Left lobe of liver (tissue), 2 donors: ENCODE results near the gene TCF12. TPM values are rescaled to one million over a fixed set of nuclear protein-coding genes. Genes with fewer than 3 reads are reported as not detected.
"Not testable (repeated sequence)": the region's sequence is repeated elsewhere in the genome, so short reads cannot be mapped to it uniquely, and the experiment has no call there.

Source experiments
- ATAC-seq: fragments of 200-7000 bp; cut with Tn5 transposase; one replicate; pipeline ENCODE4 v1.9.1; 2020; ENCODE audit warnings: mild to moderate bottlenecking, moderate library complexity
- DNase-seq: peaks from one replicate; pipeline ENCODE4 v3.0.0-alpha.2; 2020; ENCODE audit warnings: low spot score
- total RNA-seq: library from RNA; stranded (reverse); gene quantifications from one replicate; pipeline ENCODE4 v1.2.1, GENCODE V29; 2021
- donor health status: DM: no; HTN: no; CAD: no; lungs with moderate emphysema.
- donor health status: DM: no; HTN: yes; CAD: no.

The TCF12 gene
- total RNA-seq, 1 donor from 2014 or later: 29.8 TPM

DNA sequence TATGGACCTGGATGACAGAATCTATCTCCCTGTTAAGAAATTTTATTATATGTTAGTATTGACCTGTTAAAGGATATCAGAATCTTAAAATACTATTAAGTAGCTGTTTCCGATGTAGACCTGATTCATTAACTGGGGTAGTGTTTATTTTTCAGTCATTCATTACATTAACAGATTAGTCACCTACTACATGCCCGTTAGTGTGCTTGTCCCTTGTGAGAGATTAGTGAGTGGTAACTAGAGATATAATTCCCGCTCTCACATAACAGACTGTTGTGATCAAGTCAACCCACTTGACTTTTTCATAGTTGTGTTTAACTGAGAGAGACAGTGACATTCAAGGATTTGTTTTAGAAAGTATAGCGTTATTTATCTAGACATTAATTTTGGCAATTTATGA is 166.8 kb downstream of the TCF12 start:
- ATAC-seq: no peak

DNA sequence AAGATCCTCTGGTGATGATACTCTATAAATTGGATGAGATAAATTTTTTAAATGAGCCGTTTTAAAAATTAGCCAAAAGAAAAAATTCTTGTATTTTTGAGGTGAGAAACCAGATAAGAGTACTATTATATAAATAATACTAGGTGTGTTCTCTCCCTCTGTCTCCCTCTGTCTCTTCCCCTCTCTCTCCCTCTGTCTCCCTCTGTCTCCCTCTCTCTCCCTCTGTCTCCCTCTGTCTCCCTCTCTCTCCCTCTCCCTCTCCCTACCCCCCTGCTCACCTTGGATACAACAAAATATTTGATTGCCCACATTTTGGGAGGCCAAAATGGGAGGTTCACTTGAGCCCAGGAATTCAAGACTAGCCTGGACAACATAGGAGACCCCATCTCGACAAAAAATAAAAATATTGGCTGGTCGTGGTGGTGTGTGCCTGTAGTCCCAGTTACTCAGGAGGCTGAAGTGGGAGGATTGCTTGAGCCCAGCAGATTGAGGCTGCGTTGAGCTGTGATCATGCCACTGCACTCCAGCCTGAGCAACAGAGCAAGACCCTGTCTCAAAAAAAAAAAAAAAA is 168.5 kb downstream of the TCF12 start:
- ATAC-seq (no peak), DNase-seq (no peak)

More for the DNA sequence above, 166.8 kb downstream of the TCF12 start:
- no peak for DNase-seq

DNA sequence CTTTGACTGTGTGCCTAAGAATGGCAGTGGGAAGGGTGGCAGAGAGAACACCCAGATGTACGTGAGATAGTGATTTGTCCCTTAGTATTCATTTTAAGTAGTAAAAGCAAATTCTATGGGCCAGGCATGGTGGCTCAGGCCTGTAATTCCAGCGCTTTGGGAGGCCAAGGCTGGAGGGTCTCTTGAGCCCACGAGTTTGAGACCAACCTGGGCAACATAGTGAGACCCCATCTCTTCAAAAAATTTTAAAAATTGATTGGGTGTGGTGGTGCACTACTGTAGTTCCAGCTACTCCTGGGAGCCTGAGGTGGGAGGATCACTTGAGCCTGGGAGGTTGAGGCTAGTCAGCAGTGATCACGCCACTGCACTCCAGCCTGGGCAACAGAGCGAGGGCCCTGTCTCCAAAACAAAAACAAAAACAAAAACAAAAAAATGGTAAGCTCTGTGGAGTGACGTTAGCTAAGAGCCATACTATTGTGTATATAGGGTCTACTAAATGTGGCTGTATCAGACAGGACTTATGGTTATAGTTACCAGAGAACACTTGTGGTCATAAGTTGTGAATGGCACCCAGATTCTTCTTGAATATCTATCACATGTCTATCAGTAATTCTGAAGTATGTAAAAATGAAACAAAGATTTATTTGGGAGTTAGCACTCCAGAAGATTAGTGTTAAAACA is 171.5 kb downstream of the TCF12 start:
- DNase-seq: no peak
- ATAC-seq: no peak

DNA sequence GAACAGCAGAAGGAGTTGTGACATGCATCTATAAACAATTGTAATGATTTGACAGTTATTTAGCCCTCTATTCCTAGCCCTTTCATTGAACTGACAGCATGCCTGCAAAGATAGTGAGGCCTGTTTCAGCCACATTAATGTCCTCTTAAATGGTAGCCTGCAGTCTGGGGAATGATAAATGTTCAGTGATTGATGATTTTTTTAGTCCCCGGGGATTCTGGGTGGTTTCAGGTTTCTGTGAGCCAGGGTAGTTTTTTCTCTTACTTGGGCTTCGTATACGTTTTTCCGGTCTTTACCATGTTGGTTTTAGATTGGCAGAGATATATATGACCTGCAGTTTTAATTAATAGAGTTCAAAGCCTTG is 172.0 kb downstream of the TCF12 start:
- no peak for ATAC-seq
- no peak for DNase-seq

DNA sequence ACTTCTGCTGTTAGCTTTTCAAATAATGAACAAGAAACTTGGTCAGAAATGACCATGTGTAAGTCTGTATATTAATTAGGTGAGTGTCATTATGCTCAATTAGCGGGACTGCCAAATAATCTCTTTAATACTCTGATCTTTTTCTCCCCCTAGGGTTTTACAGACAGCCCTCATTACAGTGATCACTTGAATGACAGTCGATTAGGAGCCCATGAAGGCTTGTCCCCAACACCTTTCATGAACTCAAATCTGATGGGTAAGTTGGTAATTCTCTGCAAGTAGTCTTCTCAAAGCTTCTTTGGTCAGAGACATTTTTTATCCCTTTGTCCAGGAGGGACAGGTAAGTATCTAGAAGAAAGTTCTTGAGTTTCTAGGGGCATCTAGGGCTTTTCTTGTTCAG is 173.2 kb downstream of the TCF12 start:
- DNase-seq: no peak
- ATAC-seq: no peak

DNA sequence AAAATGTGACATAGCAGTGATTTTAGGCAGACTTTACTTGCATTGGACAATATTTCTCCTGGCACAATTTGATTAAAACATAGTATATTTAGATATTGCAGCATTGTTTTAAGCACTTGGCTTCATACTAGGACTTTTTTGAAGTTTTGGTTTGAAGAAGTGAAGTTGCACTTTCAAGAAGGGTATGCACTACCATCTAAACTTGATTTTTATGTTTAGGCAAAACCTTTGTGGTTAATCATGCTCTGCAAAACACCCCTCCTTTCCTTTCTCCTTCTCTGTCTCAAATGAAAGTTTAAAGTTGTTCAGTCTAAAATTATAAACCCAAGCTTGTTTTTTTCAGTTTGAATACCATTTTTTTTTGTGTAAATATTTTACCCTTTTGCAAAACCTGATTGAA is 173.8 kb downstream of the TCF12 start:
- DNase-seq (no peak), ATAC-seq (no peak)

DNA sequence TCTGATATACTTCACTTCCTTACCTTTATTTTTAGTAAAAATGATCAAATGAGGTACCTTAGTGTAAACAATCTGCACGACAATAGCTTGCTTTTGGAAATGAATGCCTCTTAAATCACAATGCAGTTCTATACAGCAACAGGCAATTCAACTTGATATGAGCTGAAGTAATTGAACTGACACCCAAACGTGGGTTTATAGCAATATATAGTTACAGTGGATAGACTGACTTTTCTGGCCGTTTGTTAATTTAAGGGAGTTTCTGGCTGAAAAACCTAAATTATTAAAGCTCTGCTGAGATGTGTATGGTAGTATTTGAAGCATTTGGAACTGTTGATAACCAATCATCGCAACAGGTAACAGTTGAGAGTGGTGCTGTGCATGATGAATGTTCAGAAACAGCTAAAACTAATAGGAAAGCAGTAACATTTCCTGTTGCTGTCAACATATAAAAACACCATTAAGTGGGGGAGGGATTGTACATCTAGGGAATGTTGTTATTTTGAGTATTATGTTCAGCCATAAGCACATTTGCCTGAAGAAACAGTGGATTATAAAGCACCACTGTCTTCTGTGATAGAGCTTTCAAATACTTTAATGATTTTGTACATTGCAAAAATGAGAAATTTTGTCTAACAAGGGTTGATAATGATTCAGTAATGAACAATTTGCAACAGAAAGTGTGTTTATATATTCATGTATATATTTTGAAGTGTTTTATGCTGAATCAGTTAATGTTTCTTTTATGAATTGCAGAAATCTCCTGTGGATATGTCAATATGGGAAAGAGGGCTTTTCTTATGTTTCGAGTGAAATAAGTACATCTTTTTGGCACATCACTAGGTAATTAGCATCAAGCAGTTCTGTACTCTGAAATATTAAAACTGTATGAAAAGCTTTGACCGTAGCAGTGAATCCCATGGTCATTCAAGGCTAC is 176.1 kb downstream of the TCF12 start:
- no peak for DNase-seq
- no peak for ATAC-seq

DNA sequence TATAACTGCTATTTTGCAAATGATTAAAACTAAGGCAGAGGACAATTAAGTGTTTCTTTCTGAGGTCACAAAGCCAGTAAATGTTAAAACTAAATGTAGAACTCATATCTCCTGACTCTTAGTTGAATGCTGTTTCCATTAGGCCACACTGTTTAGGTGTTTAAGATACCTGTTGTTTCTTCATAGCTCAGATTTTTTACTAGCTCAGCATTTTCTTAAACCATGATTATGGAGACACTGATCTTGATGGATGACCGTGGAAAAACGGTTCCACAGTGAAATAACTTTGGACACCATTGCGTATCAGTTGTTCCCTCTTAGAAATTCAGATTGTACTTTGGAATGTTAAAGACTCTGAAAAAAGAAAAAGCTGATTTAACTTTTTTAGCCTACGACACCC is 177.5 kb downstream of the TCF12 start:
- no peak for ATAC-seq
- DNase-seq: no peak

DNA sequence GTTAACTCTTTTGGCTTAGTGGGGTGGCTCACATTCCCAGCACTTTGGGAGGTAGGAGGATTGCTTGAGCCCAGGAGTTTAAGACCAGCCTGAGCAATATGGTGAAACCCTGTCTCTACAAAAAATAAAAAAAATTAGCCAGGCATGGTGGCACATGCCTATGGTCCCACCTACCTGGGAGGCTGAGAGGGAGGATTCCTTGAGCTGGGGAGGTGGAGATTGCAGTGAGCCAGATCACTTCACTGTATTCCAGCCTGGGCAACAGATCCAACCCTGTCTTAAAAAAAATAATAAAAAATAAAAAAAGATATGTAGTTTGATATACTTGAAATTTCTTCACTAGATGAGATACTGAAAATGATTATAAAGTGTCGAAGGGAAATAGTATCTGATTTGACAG is 178.8 kb downstream of the TCF12 start:
- ATAC-seq (no peak), DNase-seq (no peak)

DNA sequence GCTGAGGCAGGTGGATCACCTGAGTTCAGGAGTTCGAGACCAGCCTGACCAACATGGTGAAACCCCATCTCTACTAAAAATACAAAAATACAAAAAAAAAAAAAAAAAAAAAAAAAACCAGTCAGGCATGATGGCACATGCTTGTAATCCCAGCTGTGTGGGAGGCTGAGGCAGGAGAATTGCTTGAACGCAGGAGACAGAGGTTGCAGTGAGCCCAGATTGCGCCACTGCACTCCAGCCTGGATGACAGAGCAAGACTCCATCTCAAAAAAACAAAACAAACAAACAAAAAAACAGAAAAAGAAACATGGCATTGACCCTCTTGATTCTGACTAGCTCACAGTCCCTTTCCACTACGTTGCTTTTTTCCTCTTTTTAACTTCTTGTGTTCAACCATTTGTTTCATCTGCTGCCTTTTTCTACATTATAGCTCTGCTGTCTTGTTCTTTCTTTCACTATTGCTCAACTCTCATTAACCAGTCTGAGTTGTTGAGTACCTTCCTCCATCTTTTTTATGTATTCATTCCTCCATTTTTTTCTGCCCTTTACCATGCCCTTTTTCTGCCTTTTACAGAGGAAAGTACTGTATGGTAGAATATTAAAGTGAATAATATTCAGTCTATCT is 179.6 kb downstream of the TCF12 start:
- ATAC-seq, DNase-seq: not testable (repeated sequence)

DNA sequence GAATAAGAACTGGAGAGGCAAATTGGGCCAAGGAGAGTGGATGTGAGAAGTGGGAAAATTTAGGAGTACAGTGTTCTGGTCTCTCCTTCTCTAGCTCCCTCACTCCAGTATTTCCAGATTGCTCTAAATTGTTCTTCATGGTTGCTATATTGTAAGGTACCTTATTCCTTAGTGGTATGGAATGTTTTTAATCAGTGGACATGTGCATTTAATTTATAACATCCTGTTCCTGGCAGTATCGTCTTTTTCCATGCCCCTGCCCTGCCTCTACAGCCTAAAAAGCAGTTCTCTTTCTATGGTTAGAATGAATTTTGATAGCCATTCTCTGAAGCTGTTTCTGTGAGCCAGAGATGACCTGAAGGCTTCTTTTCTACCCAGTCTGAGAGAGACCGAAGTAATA is 180.5 kb downstream of the TCF12 start:
- DNase-seq: no peak
- ATAC-seq: no peak

DNA sequence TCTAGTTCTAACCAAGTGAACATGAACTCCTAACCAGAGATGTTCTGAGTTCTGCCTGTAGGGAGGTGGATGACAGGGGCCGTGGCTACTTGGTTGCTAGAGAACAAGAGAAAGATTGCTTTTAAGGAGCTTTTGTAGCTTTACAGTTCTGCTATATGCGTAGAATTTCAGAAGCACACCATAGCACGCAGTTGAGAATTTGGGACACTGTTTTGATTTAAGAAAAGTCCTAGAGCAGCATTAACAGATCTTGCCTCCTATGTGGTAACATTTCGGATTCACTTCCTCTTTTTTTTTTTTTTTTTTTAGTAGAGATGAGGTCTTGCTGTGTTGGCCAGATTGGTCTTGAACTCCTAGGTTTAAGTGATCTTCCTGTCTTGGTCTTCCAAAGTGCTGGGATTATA is 181.7 kb downstream of the TCF12 start:
- ATAC-seq: no peak

DNA sequence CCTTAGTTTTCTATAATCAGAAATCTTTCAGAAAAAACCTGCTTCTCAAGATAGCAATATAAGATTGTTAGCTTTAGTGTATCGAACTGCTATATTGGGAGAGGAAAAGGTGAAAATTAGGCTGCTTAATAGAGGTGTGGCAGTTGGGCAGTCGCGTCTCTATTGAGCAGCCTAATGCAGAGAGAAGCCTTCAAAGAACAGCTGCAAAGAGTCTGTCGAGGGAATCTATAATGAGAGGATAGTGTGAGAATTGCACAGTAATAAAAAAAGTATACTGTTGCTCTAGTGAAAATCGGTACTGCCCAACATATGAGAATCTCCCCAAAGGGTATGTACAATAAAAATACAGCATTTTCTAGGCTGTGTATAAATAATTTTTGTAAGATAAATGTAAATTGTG is 184.4 kb downstream of the TCF12 start:
- ATAC-seq: no peak

More for the DNA sequence above, 181.7 kb downstream of the TCF12 start:
- DNase-seq: no peak

DNA sequence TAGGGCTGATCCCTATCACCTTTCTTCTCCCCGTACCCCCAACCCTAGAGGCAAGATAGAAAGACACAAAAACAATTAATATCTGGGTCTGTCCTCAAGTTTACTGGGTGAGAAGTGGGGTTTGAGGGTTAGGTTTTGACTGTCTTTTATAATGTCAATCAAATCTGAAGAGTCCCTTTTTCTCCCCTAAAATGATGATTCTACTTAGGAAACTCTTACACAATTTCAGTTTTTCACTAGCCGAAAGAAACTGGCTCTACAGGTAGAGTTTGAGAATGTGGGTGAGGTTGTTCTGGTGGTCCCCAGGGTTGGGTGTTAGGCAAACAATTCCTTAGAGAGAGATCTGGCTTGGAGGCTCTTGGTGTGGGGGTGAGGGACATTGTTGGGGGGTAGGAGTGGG is 189.9 kb downstream of the TCF12 start:
- DNase-seq (no peak), ATAC-seq (no peak)

More for the DNA sequence above, 184.4 kb downstream of the TCF12 start:
- no peak for DNase-seq

DNA sequence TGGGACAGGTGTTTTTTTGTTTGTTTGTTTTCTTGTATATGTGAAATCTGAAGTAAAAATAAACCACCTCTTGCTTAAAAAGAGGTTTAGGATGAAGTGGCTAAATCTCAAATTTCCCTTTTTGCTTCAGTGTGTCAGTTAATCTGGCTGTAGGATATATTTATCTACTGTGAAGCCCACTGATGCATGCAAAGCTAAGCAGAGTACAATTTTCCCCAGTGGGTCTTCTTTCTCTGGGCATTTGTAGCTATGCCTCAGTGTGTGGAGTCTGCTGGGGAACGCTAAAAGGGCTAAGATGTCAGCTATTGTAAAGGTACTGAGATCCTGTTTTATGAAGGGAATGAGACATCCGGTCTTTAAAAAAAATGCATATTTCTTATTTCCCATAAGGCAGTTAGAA is 190.6 kb downstream of the TCF12 start:
- no peak for ATAC-seq
- no peak for DNase-seq

DNA sequence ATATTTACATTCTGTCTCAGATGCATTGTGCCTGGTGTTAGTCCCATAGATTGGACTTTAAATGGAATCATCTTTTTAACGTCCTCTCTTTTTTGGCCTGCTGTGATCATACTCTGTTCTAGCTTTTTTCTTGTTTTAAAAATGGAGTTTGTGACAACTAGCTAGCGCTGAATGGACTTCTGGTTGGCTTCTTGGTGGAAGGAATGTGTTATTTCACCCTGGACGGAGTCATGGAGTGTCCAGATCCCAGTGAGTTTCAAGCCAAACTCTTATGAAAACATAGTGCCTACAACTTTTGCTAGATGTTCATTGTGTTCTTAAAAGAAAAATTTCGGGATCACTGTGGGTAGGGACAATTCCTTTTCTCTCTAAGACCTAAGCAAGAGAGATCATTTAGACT is 192.6 kb downstream of the TCF12 start:
- ATAC-seq (no peak), DNase-seq (no peak)

DNA sequence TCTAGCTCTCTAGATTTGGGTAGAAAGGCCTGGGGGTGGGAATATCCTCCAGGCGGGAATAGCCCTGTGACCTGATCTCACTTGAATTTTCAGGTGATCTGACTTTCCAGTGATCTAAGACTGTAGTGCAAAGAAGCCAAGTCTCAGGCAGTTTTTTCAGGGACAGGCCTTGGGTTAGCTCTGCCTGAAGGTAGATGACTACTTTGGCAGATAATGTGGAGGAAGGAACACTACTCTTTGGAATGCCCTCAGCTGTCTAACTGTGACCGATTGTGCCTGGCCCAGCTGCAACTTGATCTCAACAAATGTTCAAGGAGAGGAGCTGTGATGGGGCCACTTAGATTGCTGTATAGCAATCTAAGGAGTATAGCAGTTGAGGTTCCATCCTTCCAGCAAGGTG is 193.7 kb downstream of the TCF12 start:
- ATAC-seq: no peak
- DNase-seq: no peak

DNA sequence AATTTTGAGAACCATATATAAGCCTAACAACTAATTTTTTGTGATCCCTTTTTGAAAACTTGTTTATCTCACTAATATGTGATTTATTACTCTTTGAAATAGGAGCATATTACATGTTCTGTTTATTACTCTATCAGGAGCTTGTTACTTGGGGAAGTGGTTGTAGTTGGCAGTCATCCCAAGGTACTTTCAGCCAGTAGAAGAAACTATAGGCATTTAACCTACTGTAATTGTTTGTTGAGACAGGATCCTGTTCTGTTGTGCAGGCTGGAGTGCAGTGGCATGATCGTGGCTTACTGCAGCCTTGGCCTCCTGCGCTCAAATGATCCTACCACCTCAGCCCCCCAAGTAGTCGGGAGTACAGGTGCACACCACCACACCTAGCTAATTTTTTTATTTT is 195.6 kb downstream of the TCF12 start:
- no peak for ATAC-seq
- no peak for DNase-seq

DNA sequence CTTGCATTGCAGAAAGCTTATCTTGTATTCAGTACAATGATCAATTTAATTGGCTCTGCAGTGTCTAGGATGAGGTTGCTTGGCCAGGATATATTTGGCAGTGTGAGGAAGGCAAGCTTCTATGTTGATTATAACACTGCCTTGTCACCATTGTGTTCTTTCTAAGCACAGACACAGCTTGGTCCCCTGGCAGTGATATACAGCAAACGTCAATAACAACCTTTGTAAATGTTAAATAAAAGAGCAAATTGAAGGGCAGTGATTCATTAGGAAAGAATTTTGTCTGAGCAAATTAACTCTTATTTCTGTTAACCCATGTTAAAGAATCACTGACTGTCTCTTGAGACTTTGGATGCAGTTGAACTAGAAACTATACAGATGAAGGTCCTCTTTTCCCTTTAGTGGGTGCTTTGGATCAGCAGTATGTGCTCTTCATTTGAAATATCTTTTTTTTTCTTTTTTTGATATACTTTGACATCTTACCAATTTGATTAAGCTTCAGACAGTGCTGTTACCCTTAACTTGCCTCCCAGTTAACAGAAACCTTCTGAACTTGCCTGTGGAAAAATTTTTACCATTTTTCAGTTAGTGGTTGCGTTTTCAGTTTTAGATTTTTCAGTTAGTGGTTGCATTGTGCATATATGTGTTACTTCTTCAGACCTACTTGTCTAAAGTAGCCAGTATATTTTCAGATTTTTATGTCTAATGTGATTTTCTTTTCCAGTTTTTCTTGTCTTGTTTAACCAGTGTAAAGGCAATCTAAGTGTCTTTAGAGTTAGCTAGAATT is 199.8 kb downstream of the TCF12 start:
- no peak for DNase-seq
- peak; percentile 82 for ATAC-seq

DNA sequence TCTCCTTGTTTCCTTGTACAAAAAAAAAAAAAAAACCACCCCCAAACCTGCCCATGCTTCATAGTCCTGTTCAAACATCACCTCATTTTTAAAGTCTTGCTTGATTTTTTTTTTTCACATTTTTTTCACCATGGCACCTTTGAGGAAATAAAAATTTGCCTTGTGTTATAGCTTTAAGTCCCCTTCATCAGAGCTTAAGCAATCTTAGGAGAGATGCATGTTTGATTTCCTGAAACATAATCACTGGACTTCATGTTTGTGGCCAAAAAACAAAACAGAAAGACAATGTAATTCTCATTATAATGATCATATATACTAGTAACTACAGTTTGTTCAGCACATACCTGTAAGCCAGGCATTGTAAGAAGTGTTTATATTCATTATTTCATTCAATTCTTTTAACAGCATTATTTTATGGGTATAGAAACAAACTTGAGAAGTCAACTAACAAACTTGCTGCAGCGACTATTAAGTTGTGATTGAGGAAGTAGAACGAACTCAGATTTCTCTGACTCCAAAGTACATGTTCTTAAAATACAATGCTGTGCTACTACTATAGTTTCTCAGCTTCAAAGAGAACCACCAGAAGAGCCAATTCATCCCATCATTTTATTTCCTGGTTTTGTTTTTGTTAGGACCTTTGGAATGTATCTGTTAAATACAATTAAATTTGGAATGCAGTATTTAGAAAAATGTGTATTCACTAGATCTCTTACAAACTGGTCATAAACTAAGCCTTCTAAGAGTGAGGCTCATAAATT is 203.8 kb downstream of the TCF12 start:
- ATAC-seq (no peak), DNase-seq (no peak)
